ENCODE results near the gene PHLDB1. TPM values are rescaled to one million over a fixed set of nuclear protein-coding genes. Genes with fewer than 3 reads are reported as not detected.
"Not testable (repeated sequence)": the region's sequence is repeated elsewhere in the genome, so short reads cannot be mapped to it uniquely, and the experiment has no call there.

The PHLDB1 gene
- total RNA-seq, 2 donors from 2014 or later, result 60.1 to 88.6 TPM

DNA sequence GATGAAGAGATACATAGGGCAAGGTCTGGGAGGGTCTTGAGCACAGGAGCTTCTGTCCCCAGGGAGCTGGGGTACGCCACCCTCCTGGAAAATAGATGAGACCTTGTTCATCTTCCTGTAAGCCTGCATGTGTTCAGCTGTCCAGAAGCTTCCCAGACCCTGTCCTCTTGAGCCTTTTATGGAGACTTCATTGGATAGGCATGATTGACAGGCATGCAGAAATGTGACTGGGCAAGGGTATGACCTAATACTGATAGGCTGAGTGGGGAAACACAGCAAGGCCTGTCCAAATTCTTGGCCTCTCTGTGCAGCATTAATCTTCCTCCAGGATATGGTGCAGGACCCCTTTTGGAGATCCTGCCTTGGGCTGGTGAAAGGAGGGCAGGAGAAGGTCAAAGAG lies 19.5 kb upstream of the PHLDB1 start:
- H3K27ac ChIP-seq, result no peak overlapping the region
- no peak overlapping the region for H3K9ac ChIP-seq (ENCODE audit: low read depth in 2 of 2, low read length in 2 of 2)
- no peaks in the 10 kb centered on the region for H3K27me3 ChIP-seq

DNA sequence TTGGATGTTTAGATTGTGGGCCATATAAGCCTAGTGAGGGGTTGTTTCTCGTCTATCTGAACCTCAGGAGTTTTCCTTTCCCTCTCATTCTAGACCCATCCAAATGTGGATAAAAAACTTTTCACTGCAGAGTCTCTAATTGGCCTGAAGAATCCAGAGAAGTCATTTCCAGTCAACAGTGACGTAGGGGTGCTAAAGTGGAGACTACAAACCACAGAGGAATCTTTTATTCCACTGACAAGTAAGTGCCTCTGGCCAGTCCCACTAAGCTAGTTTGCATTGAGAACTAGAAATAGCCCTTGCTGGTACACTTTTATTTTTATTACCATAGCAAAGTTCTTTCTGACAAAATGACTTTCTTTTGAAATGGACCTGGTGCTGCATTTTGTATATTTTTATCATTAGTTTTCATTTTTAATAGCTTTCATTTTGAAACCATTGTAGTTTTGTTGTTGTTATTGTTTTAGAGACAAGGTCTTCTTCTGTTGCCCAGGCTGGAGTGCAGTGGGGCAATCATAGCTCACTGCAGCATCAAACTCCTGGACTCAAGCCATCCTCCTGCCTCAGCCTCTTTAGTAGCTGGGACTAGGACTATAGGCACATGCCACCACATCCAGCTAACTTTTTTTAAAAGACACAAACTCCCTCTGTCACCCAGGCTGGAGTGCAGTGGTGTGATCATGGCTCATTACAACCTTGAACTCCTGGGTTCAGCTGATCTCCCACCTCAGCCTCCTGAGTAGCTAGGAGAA lies 14.6 kb upstream of the PHLDB1 start:
- intact Hi-C loops (cut with DNase I), result no loop called here
- TF ChIP-seq, protein P1, sequence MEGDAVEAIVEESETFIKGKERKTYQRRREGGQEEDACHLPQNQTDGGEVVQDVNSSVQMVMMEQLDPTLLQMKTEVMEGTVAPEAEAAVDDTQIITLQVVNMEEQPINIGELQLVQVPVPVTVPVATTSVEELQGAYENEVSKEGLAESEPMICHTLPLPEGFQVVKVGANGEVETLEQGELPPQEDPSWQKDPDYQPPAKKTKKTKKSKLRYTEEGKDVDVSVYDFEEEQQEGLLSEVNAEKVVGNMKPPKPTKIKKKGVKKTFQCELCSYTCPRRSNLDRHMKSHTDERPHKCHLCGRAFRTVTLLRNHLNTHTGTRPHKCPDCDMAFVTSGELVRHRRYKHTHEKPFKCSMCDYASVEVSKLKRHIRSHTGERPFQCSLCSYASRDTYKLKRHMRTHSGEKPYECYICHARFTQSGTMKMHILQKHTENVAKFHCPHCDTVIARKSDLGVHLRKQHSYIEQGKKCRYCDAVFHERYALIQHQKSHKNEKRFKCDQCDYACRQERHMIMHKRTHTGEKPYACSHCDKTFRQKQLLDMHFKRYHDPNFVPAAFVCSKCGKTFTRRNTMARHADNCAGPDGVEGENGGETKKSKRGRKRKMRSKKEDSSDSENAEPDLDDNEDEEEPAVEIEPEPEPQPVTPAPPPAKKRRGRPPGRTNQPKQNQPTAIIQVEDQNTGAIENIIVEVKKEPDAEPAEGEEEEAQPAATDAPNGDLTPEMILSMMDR (IDR thresholded peaks at IDR 0.05), result no peak
- Histone ChIP-seq H3K36me3 (peaks cover 31% of the 10 kb centered on the region), H3K4me1 (no peaks in the 10 kb centered on the region), H3K4me3 (no peak overlapping the region), H3K9me3 (no peaks in the 10 kb centered on the region), H3K9ac (ENCODE audit: low read depth in 2 of 2, low read length in 2 of 2) (no peak overlapping the region), H3K27ac (peak overlapping the region; percentile 29), H3K27me3 (no peaks in the 10 kb centered on the region)
- no peak for DNase-seq

More for the DNA sequence above, 19.5 kb upstream of the PHLDB1 start:
- intact Hi-C loops (cut with DNase I), result no loop called here
- H3K9me3 ChIP-seq, result no peaks in the 10 kb centered on the region
- H3K4me1 ChIP-seq, result no peaks in the 10 kb centered on the region
- DNase-seq, result no peak
- H3K36me3 ChIP-seq, result peaks cover 36% of the 10 kb centered on the region
- no peak overlapping the region for H3K4me3 ChIP-seq
- TF ChIP-seq, protein P1 (IDR thresholded peaks at IDR 0.05), result no peak

DNA sequence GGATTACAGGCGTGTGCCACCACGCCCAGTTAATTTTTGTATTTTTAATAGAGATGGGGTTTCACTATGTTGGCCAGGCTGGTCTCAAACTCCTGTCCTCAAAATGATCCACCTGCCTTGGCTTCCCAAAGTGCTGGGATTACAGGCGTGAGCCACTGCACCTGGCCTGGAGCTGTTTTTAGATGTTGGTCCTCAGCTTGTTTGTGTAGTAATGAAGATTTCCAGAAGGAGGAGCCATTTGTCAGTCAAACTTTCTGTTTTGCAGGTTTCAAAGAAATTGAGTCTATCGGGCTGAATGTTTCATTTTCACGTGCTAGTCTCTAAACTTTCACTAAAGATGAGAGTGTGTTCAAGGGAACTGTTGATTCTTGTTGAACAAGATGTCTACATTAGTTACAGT lies 12.4 kb upstream of the PHLDB1 start:
- TF ChIP-seq, protein P1 (IDR thresholded peaks at IDR 0.05), result peak; percentile 40
- H3K27me3 ChIP-seq; H3K4me1 ChIP-seq; H3K4me3 ChIP-seq; DNase-seq; H3K9me3 ChIP-seq; H3K27ac ChIP-seq; H3K9ac ChIP-seq (ENCODE audit: low read depth in 2 of 2, low read length in 2 of 2): not testable (repeated sequence)
- intact Hi-C loops (cut with DNase I), result loop anchor here (5.0 kb wide), 1 partner anchor 42 kb away; no protein-coding TSS in a partner anchor
- peaks cover 23% of the 10 kb centered on the region for H3K36me3 ChIP-seq

DNA sequence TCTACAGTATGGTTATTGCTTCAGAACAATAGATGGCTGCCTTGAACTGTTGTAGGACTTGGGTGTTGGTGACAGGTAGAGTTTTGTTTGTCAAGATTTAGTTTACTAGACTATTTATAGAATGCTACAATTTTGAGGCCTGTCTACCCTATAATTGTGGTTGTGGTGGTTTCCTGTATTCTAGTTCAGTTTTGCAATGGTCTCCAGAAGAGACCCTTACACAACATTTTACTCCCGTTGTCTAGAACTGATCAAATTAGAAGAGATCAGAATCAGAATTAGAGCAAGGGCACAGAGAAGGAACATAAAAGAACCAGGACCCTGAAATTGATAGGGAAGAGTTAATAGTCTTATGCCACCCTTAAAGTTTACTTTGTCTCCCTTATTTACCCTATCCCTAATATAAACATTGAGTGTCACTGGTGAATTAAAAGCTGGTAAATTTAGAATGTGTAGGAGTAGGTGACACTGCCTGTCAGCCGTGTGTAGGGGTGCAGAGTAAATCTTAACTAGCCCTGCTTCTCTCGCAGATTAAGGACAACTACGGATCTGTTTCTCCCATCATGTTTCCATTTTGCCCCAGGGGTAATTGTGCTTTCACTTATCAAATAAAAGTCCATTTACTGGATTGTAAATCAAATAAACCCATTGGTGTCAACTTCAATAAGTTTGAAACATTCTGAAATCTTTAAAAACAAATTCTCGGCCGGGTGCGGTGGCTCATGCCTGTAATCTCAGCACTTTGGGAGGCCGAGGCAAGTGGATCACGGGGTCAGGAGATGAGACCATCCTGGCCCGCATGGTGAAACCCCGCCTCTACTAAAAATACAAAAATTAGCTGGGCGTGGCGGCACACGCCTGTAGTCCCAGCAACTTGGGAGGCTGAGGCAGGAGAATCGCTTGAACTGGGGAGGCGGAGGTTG lies 10.9 kb upstream of the PHLDB1 start:
- TF ChIP-seq, protein P1 (IDR thresholded peaks at IDR 0.05), result no peak
- Histone ChIP-seq H3K9me3 (no peaks in the 10 kb centered on the region), H3K4me1 (no peaks in the 10 kb centered on the region), H3K36me3 (peaks cover 35% of the 10 kb centered on the region), H3K27me3 (no peaks in the 10 kb centered on the region), H3K27ac (no peak overlapping the region), H3K4me3 (no peak overlapping the region), H3K9ac (ENCODE audit: low read depth in 2 of 2, low read length in 2 of 2) (no peak overlapping the region)
- no peak for DNase-seq
- intact Hi-C loops (cut with DNase I), result loop anchor here (5.0 kb wide), 1 partner anchor 41 kb away; no protein-coding TSS in a partner anchor

DNA sequence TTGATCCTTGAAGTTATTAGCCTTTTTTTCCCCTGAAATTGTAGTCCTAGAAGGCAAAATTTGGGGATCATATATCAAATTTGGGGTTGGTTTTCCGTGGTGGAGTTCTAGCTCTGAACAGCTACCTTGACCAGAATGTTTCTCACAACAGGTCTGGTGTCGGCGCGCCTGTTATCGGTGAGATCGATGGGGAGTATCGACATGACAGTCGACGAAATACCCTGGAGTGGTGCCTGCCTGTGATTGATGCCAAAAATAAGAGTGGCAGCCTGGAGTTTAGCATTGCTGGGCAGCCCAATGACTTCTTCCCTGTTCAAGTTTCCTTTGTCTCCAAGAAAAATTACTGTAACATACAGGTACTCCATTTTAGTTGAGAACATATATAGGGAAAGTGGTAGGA lies 9.9 kb upstream of the PHLDB1 start:
- Histone ChIP-seq H3K9me3 (no peaks in the 10 kb centered on the region), H3K27ac (no peak overlapping the region), H3K36me3 (peaks cover 30% of the 10 kb centered on the region), H3K9ac (ENCODE audit: low read depth in 2 of 2, low read length in 2 of 2) (no peak overlapping the region), H3K4me3 (no peak overlapping the region), H3K27me3 (no peaks in the 10 kb centered on the region), H3K4me1 (no peaks in the 10 kb centered on the region)
- TF ChIP-seq, protein P1 (IDR thresholded peaks at IDR 0.05), result no peak
- no peak for DNase-seq
- intact Hi-C loops (cut with DNase I), result loop anchor here (5.0 kb wide), 1 partner anchor 40 kb away; no protein-coding TSS in a partner anchor

All from colonic mucosa (tissue), 4 donors.